22Rv1 (cell line): ENCODE measurements around the gene APC2.

ENCODE experiments used
- ZFX ChIP-seq: fragments of 450-650 bp; IDR thresholded peaks from 2 replicates; pipeline ENCODE4 v1.6.1; 2017; ENCODE audit warnings: antibody characterized with exemption, borderline replicate concordance
- TF ChIP-seq, protein P1 (sequence below): fragments of 450-650 bp; IDR thresholded peaks from 2 replicates; pipeline ENCODE4 v1.5.1; 2017; ENCODE audit warnings: mild to moderate bottlenecking

DNA sequence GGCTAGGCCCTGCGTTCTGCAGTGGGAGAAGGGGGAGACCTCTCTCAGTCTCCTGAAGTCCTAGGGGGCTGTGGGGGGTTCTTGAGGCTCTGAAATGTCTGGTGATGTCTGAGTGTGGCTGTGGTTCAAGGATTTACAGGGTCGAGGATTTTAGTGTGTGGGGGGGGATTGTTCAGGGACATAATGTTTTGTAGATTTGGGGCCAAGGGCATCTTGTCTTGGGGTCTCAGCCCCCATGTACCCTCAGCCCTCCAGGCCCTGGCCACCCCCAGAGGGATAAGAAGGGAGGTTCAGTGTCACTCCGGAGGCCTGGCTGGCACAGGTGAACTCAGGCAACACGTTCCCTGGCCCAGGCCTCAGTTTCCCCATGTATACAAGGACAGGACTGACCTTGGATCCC is 2.4 kb upstream of the APC2 start:
- TF ChIP-seq, protein P1, sequence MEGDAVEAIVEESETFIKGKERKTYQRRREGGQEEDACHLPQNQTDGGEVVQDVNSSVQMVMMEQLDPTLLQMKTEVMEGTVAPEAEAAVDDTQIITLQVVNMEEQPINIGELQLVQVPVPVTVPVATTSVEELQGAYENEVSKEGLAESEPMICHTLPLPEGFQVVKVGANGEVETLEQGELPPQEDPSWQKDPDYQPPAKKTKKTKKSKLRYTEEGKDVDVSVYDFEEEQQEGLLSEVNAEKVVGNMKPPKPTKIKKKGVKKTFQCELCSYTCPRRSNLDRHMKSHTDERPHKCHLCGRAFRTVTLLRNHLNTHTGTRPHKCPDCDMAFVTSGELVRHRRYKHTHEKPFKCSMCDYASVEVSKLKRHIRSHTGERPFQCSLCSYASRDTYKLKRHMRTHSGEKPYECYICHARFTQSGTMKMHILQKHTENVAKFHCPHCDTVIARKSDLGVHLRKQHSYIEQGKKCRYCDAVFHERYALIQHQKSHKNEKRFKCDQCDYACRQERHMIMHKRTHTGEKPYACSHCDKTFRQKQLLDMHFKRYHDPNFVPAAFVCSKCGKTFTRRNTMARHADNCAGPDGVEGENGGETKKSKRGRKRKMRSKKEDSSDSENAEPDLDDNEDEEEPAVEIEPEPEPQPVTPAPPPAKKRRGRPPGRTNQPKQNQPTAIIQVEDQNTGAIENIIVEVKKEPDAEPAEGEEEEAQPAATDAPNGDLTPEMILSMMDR: no peak
- no peak for TF ChIP-seq ZFX
